HepG2 (cell line): ENCODE results near the gene PIAS1. TPM values are rescaled to one million over a fixed set of nuclear protein-coding genes. Genes with fewer than 3 reads are reported as not detected.

Experiments
- ATAC-seq: fragments of 200-7000 bp; cut with Tn5 transposase; 3 replicates; pipeline ENCODE4 v1.9.1; 2020; ENCODE audit warnings: mild to moderate bottlenecking, moderate library complexity
- BruUV-seq: library from RNA; stranded (reverse); fragments of 400-500 nt; replicated peaks from 2 replicates; lab custom pipeline; 2021; lab: Mats Ljungman, UMichigan
- CTCF ChIA-PET: fragments of 300-600 bp; formaldehyde crosslinking; extraction: SDS; loops from one replicate; lab custom pipeline; 2021; ENCODE audit warnings: low total read pairs, inconsistent platforms, low intra/inter-chr PET ratio; lab: Yijun Ruan, JAX
- POLR2A ChIA-PET: fragments of 350-600 bp; sonication (Branson Sonifier 250); formaldehyde crosslinking; loops from one replicate; lab custom pipeline; 2020; ENCODE audit warnings: antibody characterized with exemption, inconsistent platforms; lab: Yijun Ruan, JAX
- DNase-seq: peaks from one replicate; pipeline ENCODE4 v3.0.0-alpha.2; 2015; ENCODE audit warnings: low spot score
- FAIRE-seq: peaks from 3 replicates; lab custom pipeline; 2011; peaks lifted over from hg19 to GRCh38; lab: Jason Lieb, UNC
- H2AFZ ChIP-seq: one replicate; pipeline ENCODE4 v1.6.1; 2011; ENCODE audit warnings: low read length, inconsistent platforms
- H3K27ac ChIP-seq: fragments of 300-600 bp; 3 replicates; pipeline ENCODE4 v1.8.0; 2011; ENCODE audit warnings: mixed run types, mild to moderate bottlenecking, mixed read lengths, low read length, inconsistent platforms; ENCODE audit not compliant: insufficient read depth; ENCODE audit errors: extremely low read length
- H3K27me3 ChIP-seq, 2 experiments: fragments of 200-600 bp in 1 of 2; 2 replicates in 1 of 2; 3 replicates in 1 of 2; pipeline versions ENCODE4 v1.6.0 to v1.8.0; 2011; ENCODE audit warnings: low read length in 2 of 2, mild to moderate bottlenecking in 2 of 2, moderate library complexity in 2 of 2, inconsistent platforms in 1 of 2; ENCODE audit not compliant: insufficient read depth in 2 of 2, control insufficient read depth in 1 of 2
- H3K36me3 ChIP-seq, 2 experiments: fragments of 200-600 bp in 1 of 2; replicated peaks in 1 of 2; 2 replicates in 1 of 2; 3 replicates in 1 of 2; pipeline versions ENCODE4 v1.5.1 to v1.8.0; 2011; ENCODE audit warnings: low read length in 2 of 2, inconsistent platforms in 1 of 2; ENCODE audit not compliant: insufficient read depth in 2 of 2, control insufficient read depth in 1 of 2
- H3K4me1 ChIP-seq: 2 replicates; pipeline ENCODE4 v1.5.1; 2012; ENCODE audit warnings: low read length, inconsistent platforms; ENCODE audit not compliant: insufficient read depth
- H3K4me2 ChIP-seq: 2 replicates; pipeline ENCODE4 v1.6.0; 2011; ENCODE audit warnings: low read depth, low read length, inconsistent platforms
- H3K4me3 ChIP-seq, 3 experiments: fragments of 200-600 bp in 1 of 3; sonication (generic), shearing (Covaris generic) in 1 of 3; replicated peaks in 1 of 3; 2 replicates each; pipeline ENCODE4 v1.5.1; 2011 to 2016; ENCODE audit warnings: low read length in 3 of 3, inconsistent platforms in 2 of 3, low read depth in 2 of 3, mild to moderate bottlenecking in 2 of 3, control low read depth in 1 of 3, mixed read lengths in 1 of 3; ENCODE audit not compliant: insufficient read depth in 1 of 3
- H3K79me2 ChIP-seq: one replicate; pipeline ENCODE4 v1.6.1; 2011; ENCODE audit warnings: low read length, inconsistent platforms; ENCODE audit not compliant: insufficient read depth
- H3K9ac ChIP-seq: 2 replicates; pipeline ENCODE4 v1.6.0; 2011; ENCODE audit warnings: mild to moderate bottlenecking, low read depth, low read length, inconsistent platforms; ENCODE audit not compliant: insufficient read depth
- H3K9me3 ChIP-seq: 2 replicates; pipeline ENCODE4 v1.5.1; 2012; ENCODE audit warnings: mild to moderate bottlenecking, low read length
- H4K20me1 ChIP-seq: 2 replicates; pipeline ENCODE4 v1.6.0; 2011; ENCODE audit warnings: inconsistent platforms, mild to moderate bottlenecking, low read length, moderate library complexity; ENCODE audit not compliant: insufficient read depth
- FIP1L1 ChIP-seq: fragments of 200-400 bp; formaldehyde crosslinking; IDR thresholded peaks from 2 replicates; pipeline ENCODE4 v1.6.1; 2018; ENCODE audit warnings: low read depth, mild to moderate bottlenecking, low read length, moderate library complexity, borderline replicate concordance; ENCODE audit not compliant: insufficient read depth
- MAFF ChIP-seq: IDR thresholded peaks from 2 replicates; pipeline ENCODE4 v1.6.1; 2011; ENCODE audit warnings: low read depth, low read length, improper control_type of control experiment
- MAFK ChIP-seq, 2 experiments: IDR thresholded peaks in 1 of 2; conservative IDR thresholded peaks in 1 of 2; 2 replicates each; pipeline ENCODE4 v1.6.1; 2011; ENCODE audit warnings: improper control_type of control experiment in 2 of 2, low read length in 2 of 2
- PAX8 ChIP-seq: sonication (generic); formaldehyde crosslinking; IDR thresholded peaks from 2 replicates; pipeline ENCODE4 v1.8.0; 2022; ENCODE audit warnings: mild to moderate bottlenecking, missing genetic modification reagents, borderline replicate concordance
- PHB2 ChIP-seq: fragments of 450-650 bp; IDR thresholded peaks from 2 replicates; pipeline ENCODE4 v1.6.1; 2018; ENCODE audit not compliant: partially characterized antibody
- REL ChIP-seq: sonication (generic); formaldehyde crosslinking; conservative IDR thresholded peaks from 2 replicates; pipeline ENCODE4 v1.8.0; 2022; ENCODE audit warnings: mild to moderate bottlenecking, missing genetic modification reagents, moderate library complexity
- ZNF7 ChIP-seq: IDR thresholded peaks from 2 replicates; pipeline ENCODE4 v1.6.1; 2016; ENCODE audit warnings: missing biosample characterization, missing genetic modification reagents
- ZSCAN20 ChIP-seq: sonication (generic); formaldehyde crosslinking; IDR thresholded peaks from 2 replicates; pipeline ENCODE4 v1.4.0; 2020; ENCODE audit warnings: missing genetic modification reagents, mild to moderate bottlenecking, borderline replicate concordance
- WGBS: methylation state at CpG from one replicate; pipeline ENCODE4 v1.1.6; 2017; ENCODE audit warnings: low lambda C conversion rate; 5-methylcytosine and 5-hydroxymethylcytosine counted together
- in situ Hi-C: cut with HindIII; loops from 2 replicates; pipeline ENCODE4 v1.10.0; 2017; ENCODE audit warnings: low pct_unique_long_range_greater_than_20kb; ENCODE audit not compliant: extremely low pct_ligation_motif_present
- intact Hi-C: fragments of 100-400 bp; cut with micrococcal nuclease; formaldehyde crosslinking; loops from one replicate; pipeline ENCODE4 v1.10.0; 2022; ENCODE audit not compliant: unreplicated experiment
- polyA plus RNA-seq, 8 experiments: library from polyadenylated mRNA; depleted of rRNA in 3 of 8; stranded (reverse) in 7 of 8; unstranded in 1 of 8; fragments of >200 nt; fragmentation: Illumina TruSeq in 4 of 8; extraction: Trizol in 4 of 8; gene quantifications; 2 replicates each; pipeline versions ENCODE4 v1.2.1 to v1.2.3, GENCODE V29; 2011 to 2016; ENCODE audit warnings: low read depth in 4 of 8, missing spikeins in 1 of 8, mixed read lengths in 1 of 8; ENCODE audit not compliant: insufficient read depth in 1 of 8
- total RNA-seq, 5 experiments: library from RNA; depleted of rRNA; stranded (reverse); fragments of >200 nt; fragmentation: Illumina TruSeq; extraction: Trizol; gene quantifications; 2 replicates each; pipeline ENCODE4 v1.2.3, GENCODE V29; 2016; ENCODE audit warnings: low read depth in 1 of 5

PIAS1 gene
- total and polyA plus RNA-seq, 2 of the 13 experiments (the other 11 are each of a cell fraction or from before 2014, with no cell fraction given): 20.7 to 33.7 TPM

GRCh38 chr15:68062214-68062613, 8.1 kb downstream of the PIAS1 start:
- in situ Hi-C loops: no loop called here
- Histone ChIP-seq H3K9me3 (no peaks in the 10 kb centered on the region), H3K4me3 (no peak overlapping the region), H3K79me2 (peaks cover 98% of the 10 kb centered on the region), H3K36me3 (peaks cover 0 to 3% of the 10 kb centered on the region in 2 experiments; a peak in 1 of 5 replicates), H3K27me3 (no peaks in the 10 kb centered on the region), H3K9ac (no peak overlapping the region)
- BruUV-seq: no TSS peak
- CTCF ChIA-PET: no interaction called here
- no peak for FAIRE-seq
- 0 out of 2 replicates have a peak, but pooled peaks have one; percentile 10 for TF ChIP-seq MAFF
- TF ChIP-seq PHB2: no peak
- TF ChIP-seq MAFK (conservative IDR thresholded peaks at IDR 0.05 in 1 of 2, IDR thresholded peaks at IDR 0.05 in 1 of 2; ENCODE audit: low read length in 2 of 2): peak; percentile 13 to 42; a peak in 1 of 4 replicates
- TF ChIP-seq, all 625 proteins: peak for 2
- Histone ChIP-seq H3K4me2 (no peak overlapping the region), H3K27ac (no peak overlapping the region), H4K20me1 (peaks cover 19% of the 10 kb centered on the region), H2AFZ (no peak overlapping the region), H3K4me1 (peaks cover 39% of the 10 kb centered on the region)
- DNase-seq (no peak), ATAC-seq (no peak)
- 94% methylated on average over 3 of the region's 3 CpGs for WGBS
- intact Hi-C loops: no loop called here
- POLR2A ChIA-PET: no interaction called here

GRCh38 chr15:68062946-68063465, 8.9 kb downstream of the PIAS1 start:
- H3K79me2 ChIP-seq: peaks cover 98% of the 10 kb centered on the region
- ATAC-seq: no peak
- no peak overlapping the region for H3K9ac ChIP-seq
- no peak for DNase-seq
- H3K4me3 ChIP-seq: no peak overlapping the region
- no peaks in the 10 kb centered on the region for H3K27me3 ChIP-seq
- no peaks in the 10 kb centered on the region for H3K9me3 ChIP-seq
- BruUV-seq: no TSS peak
- no peak for FAIRE-seq
- no peak overlapping the region for H2AFZ ChIP-seq
- TF ChIP-seq ZSCAN20 (CRISPR knock-in tag): no peak
- TF ChIP-seq ZNF7 (CRISPR knock-in tag): no peak
- no peak for TF ChIP-seq REL (CRISPR knock-in tag)
- no peak for TF ChIP-seq FIP1L1
- TF ChIP-seq PAX8: no peak
- TF ChIP-seq, all 625 proteins: peak for 0
- in situ Hi-C loops: no loop called here
- Histone ChIP-seq H3K4me1 (peaks cover 32% of the 10 kb centered on the region), H4K20me1 (peaks cover 11% of the 10 kb centered on the region), H3K4me2 (no peak overlapping the region), H3K27ac (no peak overlapping the region), H3K36me3 (peaks cover 0 to 3% of the 10 kb centered on the region in 2 experiments; a peak in 1 of 5 replicates)
- intact Hi-C loops: no loop called here
- ChIA-PET POLR2A (no interaction called here), CTCF (no interaction called here)
